Mesenchymal stem cell (in vitro differentiated cells and primary cell): ENCODE results near the gene NOX3.

Experiments used
- DNase-seq: peaks from one replicate; pipeline ENCODE4 v3.0.0-alpha.2; 2013
- H2AFZ ChIP-seq: one replicate; pipeline ENCODE4 v1.6.1; 2013; ENCODE audit warnings: low read depth, mild to moderate bottlenecking, control low read depth, inconsistent platforms, low read length, moderate library complexity
- H2AK5ac ChIP-seq: 2 replicates; pipeline ENCODE4 v1.6.1; 2013; ENCODE audit warnings: low read length, moderate library complexity, mild to moderate bottlenecking, inconsistent platforms; ENCODE audit not compliant: severe bottlenecking
- H2BK120ac ChIP-seq: one replicate; pipeline ENCODE4 v1.6.1; 2013; ENCODE audit warnings: low read depth, mild to moderate bottlenecking, inconsistent platforms, low read length, moderate library complexity
- H2BK12ac ChIP-seq, 2 experiments: one replicate each; pipeline ENCODE4 v1.6.1; 2013; ENCODE audit warnings: inconsistent platforms in 2 of 2, low read length in 2 of 2, mild to moderate bottlenecking in 2 of 2, moderate library complexity in 2 of 2, control low read depth in 1 of 2
- H2BK15ac ChIP-seq: one replicate; pipeline ENCODE4 v1.6.1; 2013; ENCODE audit warnings: mild to moderate bottlenecking, low read depth, inconsistent platforms; ENCODE audit not compliant: poor library complexity, severe bottlenecking
- H2BK5ac ChIP-seq: 2 replicates; pipeline ENCODE4 v1.6.1; 2013; ENCODE audit warnings: low read depth, mild to moderate bottlenecking, low read length, control low read depth, inconsistent platforms; ENCODE audit not compliant: poor library complexity, severe bottlenecking
- H3K14ac ChIP-seq, 2 experiments: one replicate each; pipeline ENCODE4 v1.6.1; 2013; ENCODE audit warnings: inconsistent platforms in 2 of 2, low read length in 2 of 2, control low read depth in 1 of 2, mild to moderate bottlenecking in 1 of 2, moderate library complexity in 1 of 2
- H3K18ac ChIP-seq, 2 experiments: one replicate each; pipeline ENCODE4 v1.6.1; 2013; ENCODE audit warnings: inconsistent platforms in 2 of 2, low read length in 2 of 2, control low read depth in 1 of 2, low read depth in 1 of 2, mild to moderate bottlenecking in 1 of 2
- H3K23ac ChIP-seq, 2 experiments: one replicate each; pipeline ENCODE4 v1.6.1; 2013; ENCODE audit warnings: inconsistent platforms in 2 of 2, low read length in 2 of 2, mild to moderate bottlenecking in 2 of 2, moderate library complexity in 2 of 2, control low read depth in 1 of 2
- H3K27ac ChIP-seq: 2 replicates; pipeline ENCODE4 v1.5.1; 2013; ENCODE audit warnings: mild to moderate bottlenecking, moderate library complexity, low read length, control low read depth, inconsistent platforms; ENCODE audit not compliant: poor library complexity, severe bottlenecking
- H3K27me3 ChIP-seq, 2 experiments: 2 replicates each; pipeline versions ENCODE4 v1.6.1 to v1.7.0; 2013; ENCODE audit warnings: low read length in 2 of 2, mild to moderate bottlenecking in 2 of 2, moderate library complexity in 2 of 2, control low read depth in 1 of 2, inconsistent platforms in 1 of 2; ENCODE audit not compliant: control insufficient read depth in 1 of 2, insufficient read depth in 1 of 2
- H3K36me3 ChIP-seq, 2 experiments: 2 replicates each; pipeline versions ENCODE4 v1.6.1 to v1.7.0; 2013; ENCODE audit warnings: low read length in 2 of 2, control low read depth in 1 of 2, inconsistent platforms in 1 of 2, low read depth in 1 of 2, mild to moderate bottlenecking in 1 of 2; ENCODE audit not compliant: insufficient read depth in 2 of 2, control insufficient read depth in 1 of 2
- H3K4ac ChIP-seq, 2 experiments: one replicate each; pipeline ENCODE4 v1.6.1; 2013; ENCODE audit warnings: inconsistent platforms in 2 of 2, low read length in 2 of 2, mild to moderate bottlenecking in 2 of 2, moderate library complexity in 2 of 2, control low read depth in 1 of 2, low read depth in 1 of 2
- H3K4me1 ChIP-seq: 2 replicates; pipeline ENCODE4 v1.6.1; 2013; ENCODE audit warnings: low read depth, low read length, control low read depth; ENCODE audit not compliant: control insufficient read depth, insufficient read depth
- H3K4me2 ChIP-seq: 2 replicates; pipeline ENCODE4 v1.6.1; 2013; ENCODE audit warnings: low read length, mild to moderate bottlenecking, inconsistent platforms; ENCODE audit not compliant: poor library complexity, severe bottlenecking
- H3K4me3 ChIP-seq, 2 experiments: 2 replicates each; pipeline versions ENCODE4 v1.5.1 to v1.7.0; 2013; ENCODE audit warnings: low read length in 2 of 2, mild to moderate bottlenecking in 2 of 2, control low read depth in 1 of 2, low read depth in 1 of 2; ENCODE audit not compliant: insufficient read depth in 1 of 2
- H3K79me1 ChIP-seq: replicated peaks from 2 replicates; pipeline ENCODE4 v1.6.1; 2013; ENCODE audit warnings: mild to moderate bottlenecking, control low read depth, low read length, inconsistent platforms; ENCODE audit not compliant: poor library complexity, severe bottlenecking
- H3K9ac ChIP-seq: 2 replicates; pipeline ENCODE4 v1.7.0; 2013; ENCODE audit warnings: mild to moderate bottlenecking, low read length, moderate library complexity
- H3K9me3 ChIP-seq: 2 replicates; pipeline ENCODE4 v1.7.0; 2013; ENCODE audit warnings: mild to moderate bottlenecking, low read length; ENCODE audit not compliant: control insufficient read depth
- H4K8ac ChIP-seq: one replicate; pipeline ENCODE4 v1.6.1; 2013; ENCODE audit warnings: inconsistent platforms, mild to moderate bottlenecking, low read length, moderate library complexity
- H4K91ac ChIP-seq: one replicate; pipeline ENCODE4 v1.6.1; 2013; ENCODE audit warnings: mild to moderate bottlenecking, low read length, inconsistent platforms
- WGBS: methylation state at CpG from one replicate; pipeline ENCODE4 v1.1.7; 2013; ENCODE audit warnings: mixed read lengths; 5-methylcytosine and 5-hydroxymethylcytosine counted together

The NOX3 gene

DNA sequence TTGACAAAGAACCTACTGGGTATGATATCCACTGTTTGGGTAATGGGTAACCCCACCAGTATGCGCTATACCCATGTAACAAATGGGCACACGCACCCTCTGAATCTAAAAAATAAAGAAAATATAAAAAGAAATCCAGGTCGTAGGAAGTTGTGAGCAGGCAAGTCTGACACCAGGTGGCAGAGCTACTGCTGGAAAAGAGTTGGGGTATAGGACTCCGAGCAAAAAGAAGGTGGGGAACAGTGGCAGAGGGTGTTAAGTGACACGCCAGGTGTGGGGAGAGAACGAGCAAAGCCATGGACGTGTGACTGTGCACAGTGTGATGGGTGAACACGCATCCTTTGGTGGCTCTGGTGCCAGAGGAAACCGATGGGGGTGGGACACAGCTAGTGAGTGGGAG, 46.7 kb downstream of the NOX3 start:
- H3K4me2 ChIP-seq, result no peak overlapping the region
- no peak overlapping the region for H3K4ac ChIP-seq
- DNase-seq, result no peak
- H3K36me3 ChIP-seq, result no peaks in the 10 kb centered on the region
- H2BK120ac ChIP-seq, result no peak overlapping the region
- H3K79me1 ChIP-seq, result no peaks in the 10 kb centered on the region
- no peak overlapping the region for H2BK12ac ChIP-seq
- H4K91ac ChIP-seq, result no peak overlapping the region
- H3K27ac ChIP-seq, result no peak overlapping the region
- no peak overlapping the region for H3K14ac ChIP-seq
- H3K18ac ChIP-seq, result no peak overlapping the region
- H3K9me3 ChIP-seq, result no peaks in the 10 kb centered on the region
- no peak overlapping the region for H3K4me3 ChIP-seq
- no peak overlapping the region for H2AFZ ChIP-seq
- no peak overlapping the region for H2BK5ac ChIP-seq
- peak overlapping the region; percentile 30 for H2BK15ac ChIP-seq
- no peak overlapping the region for H3K23ac ChIP-seq
- no peak overlapping the region for H3K9ac ChIP-seq
- no peaks in the 10 kb centered on the region for H3K27me3 ChIP-seq
- H3K4me1 ChIP-seq, result peaks cover 6% of the 10 kb centered on the region
- no peak overlapping the region for H2AK5ac ChIP-seq
- 87% methylated on average over 7 of the region's 9 CpGs for WGBS
- no peak overlapping the region for H4K8ac ChIP-seq

DNA sequence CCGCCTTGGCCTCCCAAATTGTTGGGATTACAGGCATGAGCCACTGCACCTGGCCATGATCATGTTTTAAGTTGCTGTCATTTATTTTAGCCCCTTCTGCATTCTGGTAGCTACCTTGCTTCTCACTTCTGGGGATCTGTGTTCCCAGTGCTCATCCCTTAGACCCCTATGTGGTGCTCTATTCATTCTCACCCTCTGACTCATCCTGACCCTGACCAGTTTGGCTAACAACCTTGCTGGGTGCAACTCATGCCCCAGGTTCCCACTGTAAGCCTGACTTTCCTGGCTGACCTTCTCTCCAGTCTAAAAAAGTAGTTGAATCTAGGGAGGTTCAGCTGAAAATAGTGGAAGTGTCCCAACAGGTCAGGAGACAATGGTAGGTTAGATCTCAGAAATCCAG, 47.4 kb downstream of the NOX3 start:
- Histone ChIP-seq H3K4ac (no peak overlapping the region), H2BK12ac (no peak overlapping the region), H2BK120ac (no peak overlapping the region), H3K9me3 (no peaks in the 10 kb centered on the region), H3K9ac (no peak overlapping the region), H3K23ac (no peak overlapping the region), H3K79me1 (no peaks in the 10 kb centered on the region), H3K4me3 (no peak overlapping the region), H3K14ac (no peak overlapping the region), H4K91ac (no peak overlapping the region), H3K4me2 (no peak overlapping the region), H4K8ac (no peak overlapping the region), H2AFZ (no peak overlapping the region), H3K27me3 (no peaks in the 10 kb centered on the region), H3K4me1 (peaks cover 6% of the 10 kb centered on the region), H2BK5ac (no peak overlapping the region), H3K36me3 (no peaks in the 10 kb centered on the region), H2BK15ac (no peak overlapping the region), H3K27ac (no peak overlapping the region), H2AK5ac (no peak overlapping the region), H3K18ac (no peak overlapping the region)
- no peak for DNase-seq
- 100% methylated on average over 1 of the region's 1 CpG for WGBS

DNA sequence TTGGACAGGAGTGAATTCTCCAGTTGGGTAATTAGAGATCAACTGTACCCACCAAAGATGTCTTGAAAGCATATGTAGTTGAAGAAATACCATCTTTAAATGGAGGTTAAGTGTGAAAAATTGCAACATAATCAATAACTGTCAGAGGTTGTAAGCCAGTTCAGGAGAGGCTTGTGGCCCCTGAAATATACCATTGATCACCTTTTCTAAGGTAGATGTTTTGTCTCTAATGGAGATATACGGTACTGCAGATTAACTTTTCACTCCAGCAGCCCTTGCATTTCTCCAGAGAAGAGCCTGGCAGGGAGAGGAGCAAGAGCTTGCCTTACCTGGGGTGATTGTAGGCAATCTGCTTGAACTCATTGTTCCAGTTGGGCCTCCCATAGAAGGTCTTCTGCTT, 48.8 kb downstream of the NOX3 start:
- Histone ChIP-seq H3K4me1 (peaks cover 6% of the 10 kb centered on the region), H3K9me3 (no peaks in the 10 kb centered on the region), H3K18ac (no peak overlapping the region), H3K27me3 (no peaks in the 10 kb centered on the region), H2BK120ac (no peak overlapping the region), H3K14ac (no peak overlapping the region), H3K4ac (no peak overlapping the region), H4K8ac (no peak overlapping the region), H3K27ac (no peak overlapping the region), H3K9ac (no peak overlapping the region), H4K91ac (no peak overlapping the region), H2BK5ac (no peak overlapping the region), H3K36me3 (no peaks in the 10 kb centered on the region), H2AK5ac (no peak overlapping the region), H3K79me1 (no peaks in the 10 kb centered on the region), H3K4me3 (no peak overlapping the region), H2AFZ (no peak overlapping the region), H2BK15ac (no peak overlapping the region), H3K4me2 (no peak overlapping the region), H3K23ac (no peak overlapping the region), H2BK12ac (no peak overlapping the region)
- DNase-seq, result no peak
- WGBS, result no CpG with 5 or more reads among the region's 1 CpG

DNA sequence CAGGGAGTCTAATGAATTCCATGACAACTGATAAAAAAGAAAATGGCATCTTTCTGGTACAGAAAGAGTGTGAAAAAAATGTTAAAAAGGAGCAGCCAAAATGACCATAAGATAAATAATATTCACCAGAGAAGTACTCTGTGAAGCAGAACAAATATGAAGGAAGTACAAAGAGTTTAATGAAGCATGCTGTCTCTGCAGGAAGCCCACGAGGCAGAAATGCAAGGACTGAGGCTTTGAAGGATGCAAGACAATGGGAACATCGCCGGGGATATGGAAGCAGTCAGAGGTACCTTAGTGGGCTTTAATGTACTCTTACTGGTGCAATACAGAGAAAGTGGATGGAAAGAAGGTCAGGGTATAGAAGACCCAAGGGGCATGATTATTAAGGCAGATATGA, 50.7 kb downstream of the NOX3 start:
- no peak overlapping the region for H4K91ac ChIP-seq
- H2BK5ac ChIP-seq, result no peak overlapping the region
- no peak overlapping the region for H2BK15ac ChIP-seq
- DNase-seq, result no peak
- no peak overlapping the region for H2BK120ac ChIP-seq
- H3K9ac ChIP-seq, result no peak overlapping the region
- no peaks in the 10 kb centered on the region for H3K36me3 ChIP-seq
- no peak overlapping the region for H3K23ac ChIP-seq
- H3K9me3 ChIP-seq, result no peaks in the 10 kb centered on the region
- no peak overlapping the region for H3K4ac ChIP-seq
- no peak overlapping the region for H3K14ac ChIP-seq
- no peak overlapping the region for H2BK12ac ChIP-seq
- 93% methylated on average over 3 of the region's 3 CpGs for WGBS
- no peak overlapping the region for H2AK5ac ChIP-seq
- no peak overlapping the region for H3K27ac ChIP-seq
- no peak overlapping the region for H3K4me2 ChIP-seq
- H3K18ac ChIP-seq, result no peak overlapping the region
- no peak overlapping the region for H2AFZ ChIP-seq
- H3K4me1 ChIP-seq, result peaks cover 6% of the 10 kb centered on the region
- H4K8ac ChIP-seq, result no peak overlapping the region
- no peaks in the 10 kb centered on the region for H3K27me3 ChIP-seq
- H3K4me3 ChIP-seq, result no peak overlapping the region
- no peaks in the 10 kb centered on the region for H3K79me1 ChIP-seq
